Stimulated activated CD4-positive, alpha-beta T cell treated with anti-CD3 and anti-CD28 coated beads, Interleukin-2, amount 100 ng/mL, for 24 hours (primary cell): ENCODE data around the gene PNKD.
A peak's percentile ranks its signal among the peaks of the same experiment; 100 is the strongest.

Experiments used
- DNase-seq, 2 donors: peaks; one replicate each; pipeline ENCODE4 v3.0.0-alpha.2; 2020

PNKD gene

GRCh38 chr2:218273908-218274249 lies 3.6 kb downstream of the PNKD start:
- no peak for DNase-seq

- DNase-seq = no peak
These were observed 4.3 kb downstream of the PNKD start for GRCh38 chr2:218274586-218274985.

- no peak for DNase-seq
These were observed 5.2 kb downstream of the PNKD start for GRCh38 chr2:218275371-218276072.

- DNase-seq = no peak
These were observed 6.9 kb downstream of the PNKD start for GRCh38 chr2:218276986-218277755.

DNA sequence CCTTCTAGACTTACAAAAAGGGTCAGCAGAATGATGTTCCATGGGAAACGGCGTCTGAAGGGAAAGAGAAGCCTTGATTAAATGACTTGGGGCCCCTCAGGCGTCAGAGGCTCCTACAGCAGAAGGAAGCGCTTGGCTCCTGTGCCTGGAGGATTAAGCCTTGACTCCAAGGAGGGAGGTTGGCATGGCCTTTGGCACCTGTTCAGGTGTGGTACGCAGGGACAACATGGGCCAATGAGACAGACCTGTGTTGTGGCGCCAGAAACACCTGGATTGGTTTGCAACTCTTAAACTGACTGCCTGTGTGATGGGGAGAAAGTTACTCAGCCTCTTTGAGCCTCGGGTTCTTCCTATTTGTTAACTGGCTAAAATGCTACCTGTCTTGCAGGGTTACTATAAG lies 7.6 kb downstream of the PNKD start:
- no peak for DNase-seq

GRCh38 chr2:218278531-218279360 lies 8.4 kb downstream of the PNKD start:
- DNase-seq = no peak

GRCh38 chr2:218280260-218280870 lies 10.0 kb downstream of the PNKD start:
- DNase-seq = no peak

- DNase-seq = no peak
These were observed 11.1 kb downstream of the PNKD start for GRCh38 chr2:218281449-218281848.

DNA sequence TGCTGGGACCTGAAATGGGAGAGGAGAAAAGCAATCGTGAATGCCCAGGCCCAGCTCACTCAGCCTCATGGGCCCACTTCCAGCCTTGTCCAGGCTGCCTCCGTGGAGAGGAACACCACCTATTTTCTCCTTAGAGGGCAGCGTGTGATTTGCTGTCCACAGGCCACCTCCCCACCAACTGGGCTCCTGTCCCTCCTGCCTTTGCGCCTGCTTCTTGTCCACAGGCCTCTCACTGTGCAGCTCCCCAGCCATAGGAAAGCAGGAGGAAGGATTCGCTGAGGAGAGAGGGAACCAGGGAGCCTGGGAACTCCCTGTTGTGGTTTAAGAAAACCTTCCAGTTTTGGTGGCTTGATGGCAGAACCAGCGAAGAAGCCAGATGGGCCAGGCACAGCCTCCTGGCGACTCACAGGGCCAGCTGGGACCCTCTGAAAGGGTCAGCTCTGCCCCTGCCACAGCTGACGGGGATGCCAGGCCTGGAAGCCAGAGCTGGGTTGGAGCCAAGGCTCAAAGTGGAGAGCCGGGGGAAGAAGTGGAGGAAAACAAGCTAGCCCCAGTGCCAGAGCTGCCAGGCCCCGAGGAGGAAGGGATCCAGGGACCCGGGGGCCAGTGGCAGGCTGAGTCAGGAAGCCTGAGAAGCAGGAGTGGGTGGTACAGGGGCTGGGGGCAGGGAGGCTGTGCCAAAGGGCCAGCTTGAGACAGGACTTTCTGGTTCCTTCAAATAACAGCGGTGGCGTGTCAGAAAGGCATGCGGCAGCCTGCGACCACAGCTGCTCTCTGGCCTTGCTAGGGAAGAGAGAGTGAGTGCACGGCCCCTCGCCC lies 12.1 kb downstream of the PNKD start:
- no peak for DNase-seq

GRCh38 chr2:218284106-218284811 lies 13.9 kb downstream of the PNKD start:
- DNase-seq = peak; percentile 65 to 67

DNA sequence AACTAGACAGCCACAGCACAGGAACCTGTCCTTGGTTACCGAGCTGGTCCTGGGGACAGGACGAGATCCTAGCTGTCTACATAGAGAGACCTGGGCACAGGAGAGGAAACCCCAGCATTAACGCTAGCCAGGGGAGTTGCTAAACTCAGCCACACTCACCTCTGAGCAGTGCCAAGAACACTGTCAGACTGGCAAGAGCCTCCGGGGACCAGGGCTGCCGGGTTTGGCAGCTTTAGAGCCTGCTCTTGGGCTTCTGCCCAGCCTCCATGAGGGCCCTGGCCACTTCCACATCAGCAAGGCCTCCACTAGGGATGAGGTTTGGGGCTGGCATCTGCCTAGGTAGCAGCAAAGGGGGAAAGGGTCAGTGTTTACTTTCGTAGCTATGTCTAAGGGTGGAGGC lies 15.3 kb downstream of the PNKD start:
- DNase-seq = no peak

- peak; percentile 79 for DNase-seq
These were observed 16.5 kb downstream of the PNKD start for GRCh38 chr2:218286570-218287459.

- no peak for DNase-seq
These were observed 19.5 kb downstream of the PNKD start for GRCh38 chr2:218289639-218290315.

GRCh38 chr2:218290316-218291261 lies 20.3 kb downstream of the PNKD start:
- DNase-seq = peak; percentile 42 to 50

- no peak for DNase-seq
These were observed 21.2 kb downstream of the PNKD start for GRCh38 chr2:218291318-218292047.

GRCh38 chr2:218292048-218293014 lies 22.0 kb downstream of the PNKD start, which contains the start of gene TMBIM1:
Gene TMBIM1 (minus strand): TSS chr2:218292503. CDS start chr2:218282141, 10,362 bp downstream.
- DNase-seq = peak; percentile 81 to 82
